T-helper 1 cell treated with Interleukin-12 subunit alpha and Interleukin-12 subunit beta and Interleukin-4 antibody, amounts not matched to agents 30 ng/mL and 1 ng/mL, for 36 hours (primary cell): Measurements from ENCODE around the gene CCDC148. TPM values are rescaled to one million over a fixed set of nuclear protein-coding genes. Genes with fewer than 3 reads are reported as not detected.

ENCODE experiments used
- intact Hi-C: fragments of 100-400 bp; cut with micrococcal nuclease; formaldehyde crosslinking; loops from one replicate; pipeline ENCODE4 v1.15.1; 2024
- total RNA-seq: library from RNA; stranded (reverse); gene quantifications from 2 replicates; pipeline ENCODE4 v1.2.3, GENCODE V29; 2022

CCDC148 gene
- total RNA-seq, 1 donor from 2014 or later, result not detected

DNA sequence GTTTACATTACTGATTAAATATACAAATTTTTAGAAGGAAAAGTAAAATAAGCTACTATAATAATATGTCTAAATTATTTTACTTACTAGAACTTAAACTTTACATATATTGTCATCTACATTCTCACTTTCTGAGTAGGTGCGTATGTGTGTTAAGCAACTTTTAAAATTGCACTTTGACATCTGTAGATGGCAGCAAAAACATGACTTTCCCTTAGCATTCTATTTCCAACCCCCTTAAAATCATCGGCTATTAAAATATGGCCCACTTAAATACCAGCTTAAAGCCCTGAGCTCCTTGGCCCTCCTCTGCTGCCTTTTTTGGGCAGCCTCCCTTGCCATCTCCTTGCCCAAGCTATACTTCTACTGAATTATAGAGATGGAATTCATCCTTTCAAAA lies 276.9 kb downstream of the CCDC148 start:
- intact Hi-C loops, result loop anchor here (1.0 kb wide), 1 partner anchor 575 kb away; no protein-coding TSS in a partner anchor

DNA sequence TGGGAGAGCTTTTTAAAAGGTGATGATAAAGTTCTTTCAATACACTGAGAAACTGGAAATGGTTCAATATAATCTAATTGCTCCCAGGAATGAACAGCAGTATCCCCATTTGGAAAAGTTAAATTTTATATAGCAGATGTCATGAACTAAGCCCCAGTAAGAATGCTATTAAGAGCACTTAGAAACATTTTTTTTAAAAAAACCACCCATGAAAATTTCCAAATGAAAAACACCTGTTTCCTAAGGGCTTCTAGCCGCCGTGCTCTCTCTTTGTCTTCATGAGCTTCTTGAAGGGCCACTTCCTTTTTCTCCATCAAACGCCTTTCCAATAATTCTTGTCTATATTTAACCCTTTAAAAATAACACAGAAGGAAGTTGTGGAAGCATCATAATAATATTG lies 277.9 kb downstream of the CCDC148 start:
- intact Hi-C loops, result loop anchor here (1.0 kb wide), 1 partner anchor 576 kb away; no protein-coding TSS in a partner anchor

DNA sequence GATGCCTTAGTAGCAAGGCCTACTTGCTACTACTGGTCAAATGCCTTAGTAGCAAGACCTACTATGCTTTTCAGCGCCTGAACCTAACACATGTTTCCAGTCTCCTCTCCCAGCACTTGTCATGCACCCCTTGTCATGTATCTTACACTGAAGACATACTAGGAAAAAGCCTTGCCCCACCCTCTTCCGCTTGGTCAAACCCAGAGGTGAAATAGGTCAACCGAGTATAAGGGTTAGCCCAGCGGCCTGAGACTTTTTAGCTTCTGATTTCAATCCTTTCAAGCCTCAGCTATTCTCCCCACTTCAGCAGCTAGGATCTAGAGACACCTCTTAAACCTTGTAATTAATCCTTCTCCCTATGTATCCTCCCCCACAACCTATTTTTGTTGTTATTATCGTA lies 281.6 kb downstream of the CCDC148 start:
- intact Hi-C loops, result no loop called here

DNA sequence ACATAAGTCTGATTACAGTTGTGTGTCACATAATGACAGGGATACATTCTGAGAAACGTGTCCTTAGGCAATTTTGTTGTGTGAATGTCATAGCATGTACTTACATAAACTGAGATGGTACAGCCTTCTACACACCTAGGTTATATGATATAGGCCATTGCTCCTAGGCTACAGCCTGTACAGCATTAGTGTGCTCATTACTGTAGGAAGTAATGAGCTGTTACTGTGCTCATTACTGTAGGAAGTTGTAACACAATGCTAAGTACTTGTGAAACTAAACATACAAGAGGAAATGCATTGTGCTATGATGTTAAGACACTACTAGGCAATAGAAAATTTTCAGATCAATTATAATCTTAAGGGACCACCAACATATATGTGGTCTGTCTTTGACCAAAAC lies 282.1 kb downstream of the CCDC148 start:
- intact Hi-C loops, result no loop called here

DNA sequence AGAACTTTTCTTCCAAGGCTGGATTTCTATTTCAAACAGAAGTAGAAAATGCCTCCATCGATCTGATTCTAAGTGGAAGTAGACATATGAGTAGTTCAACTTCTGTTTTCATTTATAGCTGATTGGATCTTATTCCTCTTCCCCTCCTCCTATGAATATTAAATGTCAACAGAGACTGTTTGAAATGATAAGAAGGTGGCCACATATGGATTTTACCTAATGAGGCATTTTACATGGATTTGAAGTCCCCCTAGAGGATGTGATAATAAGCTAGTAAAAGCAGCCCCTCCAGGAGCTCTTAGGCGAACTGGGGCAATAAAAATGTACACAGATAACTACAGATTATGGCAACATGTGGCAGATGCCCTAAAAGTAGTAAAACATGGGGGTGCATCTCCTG lies 283.8 kb downstream of the CCDC148 start:
- intact Hi-C loops, result no loop called here

DNA sequence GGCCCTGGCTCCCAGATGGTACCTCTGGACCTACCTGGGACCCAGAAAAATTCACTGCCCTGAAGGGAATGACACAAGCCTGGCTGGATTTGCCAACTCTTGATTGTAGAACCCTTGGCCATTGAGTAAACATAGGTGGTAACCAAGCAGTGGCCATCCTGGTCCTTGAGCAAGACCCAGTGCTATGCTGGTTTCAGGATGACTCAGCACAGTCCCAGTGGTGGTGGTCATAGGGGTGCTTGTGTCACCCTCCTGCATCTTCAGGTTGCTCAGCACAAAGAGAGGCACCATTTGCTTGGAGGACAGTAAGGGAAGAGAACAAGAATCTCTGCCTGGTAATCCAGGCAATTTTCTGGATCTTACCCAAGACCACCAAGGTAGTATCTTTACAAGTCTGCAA lies 302.0 kb downstream of the CCDC148 start:
- intact Hi-C loops, result no loop called here

DNA sequence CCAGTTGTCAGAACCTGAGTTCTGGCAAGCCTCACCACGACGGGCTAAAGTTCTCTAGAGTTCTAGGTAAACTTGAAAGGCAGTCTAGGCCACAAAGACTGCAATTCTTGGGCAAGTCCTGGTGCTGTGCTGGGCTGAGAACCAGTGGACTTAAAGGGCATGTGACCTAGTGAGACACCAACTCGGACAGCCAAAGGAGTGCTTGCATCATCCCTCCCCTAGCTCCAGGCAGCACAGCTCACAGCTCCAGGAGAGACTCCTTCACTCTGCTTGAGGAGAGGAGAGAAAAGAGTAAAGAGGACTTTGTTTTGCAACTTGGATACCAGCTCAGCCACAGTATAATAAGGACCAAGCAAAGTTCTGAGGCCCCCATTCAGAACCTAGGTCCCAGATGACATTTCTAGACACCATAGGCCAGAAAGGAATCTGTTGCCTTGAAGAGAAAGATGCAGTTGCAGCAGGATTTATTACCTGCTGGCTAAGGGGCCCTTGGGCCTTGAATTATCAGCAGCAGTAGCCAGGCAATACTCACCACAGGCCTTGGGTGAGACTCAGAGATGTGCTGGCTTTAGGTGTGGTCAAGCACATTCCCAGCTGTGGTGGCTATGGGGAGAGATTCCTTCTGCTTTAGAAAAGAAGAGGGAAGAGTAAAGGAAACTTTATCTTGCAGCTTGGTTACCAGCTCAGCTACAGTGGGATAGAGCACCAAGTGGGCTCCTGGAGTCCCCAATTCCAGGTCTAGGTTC lies 303.1 kb downstream of the CCDC148 start:
- intact Hi-C loops, result no loop called here

DNA sequence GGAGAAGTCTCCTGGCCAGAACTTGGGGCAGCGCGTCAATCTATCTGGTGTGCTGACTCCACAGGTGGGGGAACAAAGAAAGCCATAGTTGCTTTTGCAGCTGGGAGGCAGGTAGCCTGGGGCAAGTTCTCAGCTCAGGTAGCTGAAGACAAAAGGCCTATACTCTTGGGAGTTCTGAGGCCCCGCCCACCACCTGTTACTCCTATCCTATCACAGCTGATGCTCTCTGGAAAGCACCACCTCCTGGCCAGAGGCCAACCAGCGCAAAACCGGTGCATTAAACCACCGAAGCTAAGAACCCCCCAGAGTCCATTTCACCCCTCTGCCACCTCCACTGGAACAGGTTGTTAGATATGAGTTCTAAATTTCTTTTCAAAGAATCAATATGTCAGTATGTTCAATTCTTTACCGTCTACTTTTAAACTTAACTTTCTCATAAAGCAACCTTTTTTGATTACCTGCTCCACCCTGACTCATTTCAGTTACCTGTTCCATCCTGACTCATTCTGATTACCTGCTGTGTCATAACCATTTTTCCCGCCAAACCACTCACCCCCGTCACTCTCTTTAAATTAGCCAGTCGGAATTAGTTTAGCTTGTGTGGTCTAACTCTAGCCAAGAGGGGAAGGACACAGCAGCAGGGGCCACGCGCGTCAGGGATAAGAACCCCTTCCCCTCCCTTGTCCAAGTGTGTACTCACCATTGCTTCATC lies 311.5 kb downstream of the CCDC148 start:
- intact Hi-C loops, result no loop called here

DNA sequence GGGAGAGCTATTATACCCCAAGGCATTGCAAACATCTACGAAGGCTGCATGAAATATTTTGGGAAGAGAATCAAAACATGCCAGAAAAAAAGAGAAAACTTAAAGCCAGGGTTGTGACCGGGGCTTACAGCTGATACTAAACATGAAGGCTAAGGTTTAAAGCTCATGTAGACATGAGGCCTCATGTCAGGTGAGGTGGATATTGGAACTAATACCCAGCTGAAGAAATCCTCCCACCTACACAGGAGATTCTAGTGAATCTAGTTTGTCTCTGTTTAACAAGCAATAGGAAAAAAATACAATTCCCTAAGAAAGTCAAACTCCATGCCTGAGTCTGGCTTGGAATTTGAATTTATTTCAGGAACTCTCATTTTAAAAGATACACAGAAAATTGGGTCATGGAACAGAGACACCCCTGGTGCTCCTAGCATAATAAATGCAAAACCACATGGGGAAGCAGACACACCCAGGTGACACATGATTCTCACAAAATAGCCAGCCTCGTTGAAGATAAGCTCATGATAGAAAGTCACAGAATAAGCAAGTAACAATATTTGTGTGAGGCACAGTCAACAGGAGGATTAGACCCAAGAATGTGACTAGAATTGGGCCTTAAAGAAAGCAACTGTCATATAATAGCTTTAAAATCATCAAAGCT lies 312.7 kb downstream of the CCDC148 start:
- intact Hi-C loops, result no loop called here

DNA sequence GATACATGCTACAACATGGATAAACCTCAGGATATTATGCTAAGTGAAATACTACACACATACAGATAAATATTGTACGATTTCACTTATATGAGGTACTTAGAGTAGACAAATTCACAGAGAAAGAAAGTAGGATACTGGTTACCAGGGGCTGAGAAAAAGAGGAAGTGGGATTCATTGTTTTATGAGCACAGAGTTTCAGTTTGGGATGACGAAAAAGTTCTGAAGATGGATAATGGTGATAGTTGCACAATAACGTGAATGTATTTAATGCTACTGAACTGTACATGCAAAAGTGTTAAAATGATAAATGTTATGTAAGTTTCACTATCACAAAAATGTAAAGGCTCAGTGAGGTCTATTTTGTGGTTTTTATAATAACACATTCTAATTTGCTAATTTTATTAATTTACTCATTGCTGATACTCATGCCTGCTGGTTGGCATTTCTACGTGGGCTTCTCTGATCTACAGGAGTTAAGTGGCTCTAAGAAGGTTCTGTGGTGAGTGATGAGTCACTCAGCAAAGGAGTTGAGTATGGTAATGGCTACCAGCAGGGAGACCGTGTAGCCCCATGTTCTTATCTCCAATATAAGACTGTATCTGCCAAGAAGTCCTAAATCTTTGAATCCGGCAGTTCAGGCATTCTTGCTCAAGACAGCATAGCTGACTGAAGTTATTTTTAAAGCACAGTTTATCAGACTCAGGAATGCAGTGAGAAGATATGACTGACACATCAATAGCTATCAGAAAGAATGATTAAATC lies 313.8 kb downstream of the CCDC148 start:
- intact Hi-C loops, result no loop called here

DNA sequence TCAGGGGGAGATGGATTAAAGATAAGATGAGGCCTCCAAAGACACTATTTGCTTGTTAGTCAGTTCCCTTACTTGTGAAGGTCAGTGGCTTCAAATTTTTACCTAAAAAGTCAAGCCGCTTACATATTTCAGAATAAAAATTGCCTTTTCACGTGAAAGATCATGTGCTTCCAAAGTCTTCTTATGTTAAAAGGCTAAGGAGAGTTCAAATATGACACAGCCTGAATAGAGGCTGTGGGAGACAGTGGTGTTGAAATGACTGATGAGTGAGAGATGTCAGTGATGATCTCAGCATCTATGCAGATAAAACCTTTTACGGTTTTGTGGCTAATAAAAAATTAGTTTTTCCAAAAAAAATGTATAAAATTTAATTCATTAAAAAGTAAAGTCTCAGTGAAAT lies 314.4 kb downstream of the CCDC148 start:
- intact Hi-C loops, result no loop called here

DNA sequence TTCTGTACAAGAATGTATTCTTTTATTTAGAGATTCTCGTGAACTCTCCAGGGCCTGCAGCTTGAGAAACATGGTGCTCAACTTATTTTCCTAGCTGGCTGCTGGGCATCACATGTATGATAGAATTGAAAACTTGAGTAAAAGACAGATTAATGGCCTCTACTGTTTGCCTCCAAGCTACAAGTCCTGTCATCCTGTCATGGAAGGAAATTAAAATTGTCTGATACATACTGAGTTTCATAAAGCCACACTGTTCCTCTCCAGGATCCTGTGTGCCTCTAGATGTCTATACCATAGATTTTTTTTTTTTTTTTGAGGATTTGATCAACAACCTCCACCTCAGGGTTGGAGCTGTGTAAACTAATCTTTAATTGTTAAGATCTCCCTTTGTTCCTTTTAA lies 316.4 kb downstream of the CCDC148 start:
- intact Hi-C loops, result no loop called here

DNA sequence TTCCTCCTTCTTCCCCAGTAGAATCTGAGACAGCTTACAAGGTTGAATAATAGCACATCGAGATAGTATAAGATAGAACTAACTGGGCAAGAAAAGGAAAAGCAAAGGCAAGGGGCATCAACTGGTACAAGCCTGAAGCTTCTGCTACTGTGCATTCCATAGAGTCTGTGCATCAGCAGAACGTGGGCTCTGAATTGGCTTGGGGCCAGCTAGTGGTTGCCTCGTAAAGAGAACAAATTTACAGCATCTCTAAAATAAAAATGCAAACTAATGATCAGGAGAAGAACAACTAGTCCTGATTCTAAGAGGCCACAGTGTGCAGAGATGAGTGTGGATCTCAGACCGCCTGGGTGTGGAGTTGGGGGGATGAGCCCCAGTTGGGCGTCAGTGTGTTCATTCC lies 318.3 kb downstream of the CCDC148 start:
- intact Hi-C loops, result no loop called here

DNA sequence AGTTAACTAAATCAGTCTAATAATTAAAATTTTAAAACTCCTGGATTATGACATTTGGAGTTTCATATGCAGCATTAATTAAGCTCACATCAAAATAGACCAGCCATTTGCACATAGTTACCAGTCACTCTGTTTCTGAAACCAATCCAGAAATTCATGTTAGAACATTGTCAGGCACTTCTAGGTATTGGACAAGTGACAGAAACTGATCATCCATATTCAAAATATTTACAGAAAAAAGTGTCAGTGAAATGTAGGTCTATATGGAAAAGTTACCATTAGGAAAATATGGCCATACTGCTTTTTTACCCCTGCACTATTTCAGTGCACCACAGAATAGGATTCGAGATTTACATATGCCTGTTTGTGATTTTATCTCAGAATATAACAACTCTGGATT lies 321.5 kb downstream of the CCDC148 start:
- intact Hi-C loops, result no loop called here

DNA sequence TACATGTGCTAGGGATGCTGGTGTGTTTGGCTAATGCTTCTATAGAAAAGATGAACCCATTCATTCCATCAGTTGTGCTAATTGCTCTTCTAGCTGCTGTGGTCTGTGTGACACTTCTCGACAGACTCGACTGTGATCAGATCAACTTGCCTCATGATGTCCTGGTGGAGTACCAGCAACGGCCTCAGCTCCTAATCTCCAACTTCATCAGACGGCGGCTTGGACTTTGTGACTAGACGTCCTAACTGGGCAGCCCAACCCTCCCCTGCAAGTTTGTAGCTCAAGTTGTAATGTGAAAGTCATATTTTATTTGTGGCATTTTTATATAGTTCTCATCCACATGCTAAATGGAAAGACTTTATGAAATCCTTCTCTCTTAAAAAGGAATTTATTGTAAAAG lies 321.9 kb downstream of the CCDC148 start:
- intact Hi-C loops, result no loop called here

DNA sequence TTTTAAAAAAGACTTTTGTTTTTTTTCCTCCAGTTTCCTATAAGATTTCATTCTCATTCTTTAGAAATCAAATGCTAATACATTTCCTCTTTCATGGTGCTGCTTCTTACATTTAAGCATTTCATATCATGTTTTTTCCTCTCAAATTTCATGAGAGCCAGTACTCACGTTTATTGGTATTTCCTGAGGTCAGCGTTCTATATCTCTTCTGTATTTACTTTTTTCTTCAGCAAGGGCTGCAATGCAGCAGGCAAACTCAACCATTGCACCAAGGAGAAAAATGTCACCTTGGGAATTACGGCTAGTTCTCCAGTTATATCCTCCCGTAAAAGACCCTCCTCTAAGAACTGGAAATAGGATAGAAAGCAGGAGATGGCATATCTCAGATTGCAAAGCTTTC lies 322.5 kb downstream of the CCDC148 start:
- intact Hi-C loops, result no loop called here

DNA sequence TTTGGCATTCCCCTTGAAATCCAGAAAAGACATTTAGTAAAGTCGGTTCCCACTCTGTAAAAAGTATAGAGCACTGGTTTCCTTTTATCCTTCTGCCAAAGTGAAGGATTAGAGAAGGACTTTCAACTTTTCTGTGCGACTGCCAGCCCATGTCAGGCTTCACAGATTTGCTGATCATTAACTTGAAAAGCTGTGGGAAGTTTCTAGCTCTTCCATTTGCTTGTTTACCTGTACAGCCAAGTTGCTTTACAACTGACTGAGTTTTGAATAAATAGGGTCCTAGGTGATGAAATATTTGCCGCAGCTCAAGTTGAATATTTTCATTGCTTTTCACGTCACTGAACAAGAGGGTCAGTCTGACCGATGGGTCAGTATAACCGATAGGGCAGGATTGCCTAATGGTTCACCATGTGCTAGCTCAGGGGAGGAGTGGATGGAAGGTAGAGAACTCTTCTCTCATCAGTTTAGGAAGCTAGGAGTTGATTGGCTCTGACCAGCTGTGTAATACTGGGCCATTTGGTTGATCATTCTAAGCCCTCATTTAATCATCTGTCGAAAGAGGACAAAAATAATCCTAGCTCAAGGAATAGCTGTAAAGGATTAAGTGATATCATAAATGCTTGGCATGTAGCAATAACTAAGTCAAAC lies 324.5 kb downstream of the CCDC148 start:
- intact Hi-C loops, result no loop called here

DNA sequence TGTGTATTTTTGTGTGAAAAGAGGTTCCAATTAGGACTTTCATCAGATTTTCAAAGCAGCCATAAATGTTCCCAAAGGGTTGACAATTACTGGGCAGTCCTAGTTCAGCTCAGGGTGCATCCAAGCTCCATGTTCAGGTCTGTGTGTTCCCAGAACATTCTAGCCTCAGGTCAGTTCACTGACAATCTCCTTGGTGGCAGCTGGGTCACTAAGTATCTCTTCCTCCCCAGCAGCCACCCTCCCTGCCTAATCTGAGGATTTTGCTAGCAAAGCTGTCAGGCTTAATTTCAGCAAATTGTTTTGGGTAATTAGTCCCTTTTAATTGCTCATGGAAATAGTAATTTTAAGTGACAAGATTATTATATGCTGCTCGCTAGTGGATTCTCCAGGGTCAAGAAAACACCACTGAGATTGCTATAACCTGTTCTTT lies 325.1 kb downstream of the CCDC148 start:
- intact Hi-C loops, result no loop called here

DNA sequence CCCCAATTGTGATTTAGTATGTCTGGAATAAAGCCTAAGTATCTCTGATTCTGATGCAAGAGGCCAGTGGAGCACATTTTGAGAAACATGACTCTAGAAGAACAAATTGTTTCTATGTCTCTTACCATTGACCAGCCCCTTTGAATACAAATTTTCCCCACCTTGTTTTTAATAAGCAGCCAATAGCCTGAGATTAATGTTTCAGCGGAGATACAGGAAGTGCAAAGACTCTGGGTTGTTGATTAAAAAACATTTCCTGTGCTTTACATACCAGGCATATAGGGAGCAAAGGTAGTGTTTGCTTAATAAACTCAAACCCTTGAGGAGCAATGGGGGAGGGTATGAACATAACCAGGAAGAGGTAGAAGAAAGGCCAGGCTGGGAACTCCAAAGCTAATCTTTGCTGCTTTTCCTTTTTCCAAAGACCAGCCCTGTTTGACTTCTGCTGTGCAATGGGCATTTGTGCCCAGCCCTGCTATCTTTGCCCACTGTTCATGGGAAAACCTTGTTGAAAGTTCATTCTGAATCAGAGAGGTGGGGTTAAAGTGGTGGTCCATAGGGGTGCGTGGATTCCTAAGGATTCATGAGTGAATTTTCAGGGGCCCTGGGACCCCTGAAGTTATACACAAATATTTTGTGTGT lies 325.6 kb downstream of the CCDC148 start:
- intact Hi-C loops, result no loop called here

DNA sequence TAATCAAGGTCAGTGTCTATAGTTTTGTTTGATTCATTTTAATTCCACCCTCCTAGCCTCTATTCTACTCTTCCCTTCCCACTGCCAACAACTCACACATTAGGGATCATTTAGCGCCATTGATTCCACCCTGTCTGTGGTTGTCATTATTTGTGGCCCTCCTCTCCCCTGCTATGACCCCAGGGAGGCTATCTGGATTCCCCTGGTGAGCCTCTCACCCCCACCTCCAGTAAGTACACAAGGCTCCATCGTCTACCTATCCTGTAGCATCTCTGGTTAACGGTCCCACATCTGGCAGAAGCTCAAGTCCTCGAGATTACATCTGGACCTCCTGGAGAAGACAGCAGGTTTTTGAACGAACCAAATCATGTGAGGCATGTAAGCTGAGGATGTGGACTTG lies 327.5 kb downstream of the CCDC148 start:
- intact Hi-C loops, result no loop called here
